Measurements from ENCODE around the gene TMEM121B. TPM values are rescaled to one million over a fixed set of nuclear protein-coding genes. Genes with fewer than 3 reads are reported as not detected.

TMEM121B gene
- total RNA-seq, 1 experiment from 2014 or later, result 8.1 TPM

- peaks cover 3 to 8% of the 10 kb centered on the region in 2 experiments; a peak in 3 of 4 replicates for H3K4me1 Mint-ChIP-seq
- TF ChIP-seq CTCF (conservative IDR thresholded peaks at IDR 0.05), result no peak
- no peak overlapping the region for H3K4me2 ChIP-seq (ENCODE audit: insufficient read depth, insufficient read length, low read length)
- H2BK120ac ChIP-seq (ENCODE audit: low read depth, low read length, poor library complexity, severe bottlenecking), result no peak overlapping the region
- peaks cover 4 to 40% (median 21%) of the 10 kb centered on the region in 3 experiments; a peak in 6 of 7 replicates for H3K36me3 Mint-ChIP-seq (ENCODE audit: insufficient read depth in 1 of 3, low read depth in 3 of 3)
- no peak overlapping the region for H3T11ph ChIP-seq (ENCODE audit: low read length)
- no peaks in the 10 kb centered on the region for H3K4me1 ChIP-seq (ENCODE audit: insufficient read depth, low read length)
- no peak overlapping the region for H2BK20ac ChIP-seq (ENCODE audit: low read depth, low read length, poor library complexity, severe bottlenecking)
- H3K9ac ChIP-seq (ENCODE audit: extremely low read depth, insufficient read length, low read length), result no peak overlapping the region
- no peak overlapping the region for H2BK5ac ChIP-seq (ENCODE audit: insufficient read length, low read length)
- H3K18ac ChIP-seq (ENCODE audit: insufficient read length, low read depth, low read length), result no peak overlapping the region
- H2BK15ac ChIP-seq (ENCODE audit: low read depth, low read length), result no peak overlapping the region
- no peak overlapping the region for H3K27ac ChIP-seq (ENCODE audit: insufficient read length, low read depth, low read length)
- no peak overlapping the region for H4K5ac ChIP-seq (ENCODE audit: insufficient read length, low read depth, low read length)
- H3K79me1 ChIP-seq (ENCODE audit: insufficient read depth, low read depth, low read length, poor library complexity, severe bottlenecking), result no peaks in the 10 kb centered on the region
- H3K4ac ChIP-seq (ENCODE audit: low read depth, low read length), result no peak overlapping the region
- no peaks in the 10 kb centered on the region for H3K23me2 ChIP-seq (ENCODE audit: insufficient read length, low read depth, low read length, poor library complexity, severe bottlenecking)
- H2BK12ac ChIP-seq (ENCODE audit: insufficient read length, low read depth, low read length), result no peak overlapping the region
- H3K27me3 Mint-ChIP-seq (ENCODE audit: low read depth), result no peaks in the 10 kb centered on the region
- DNase-seq, result no peak
- H3K14ac ChIP-seq (ENCODE audit: insufficient read depth, low read length), result no peak overlapping the region
- H4K91ac ChIP-seq (ENCODE audit: insufficient read length, low read depth, low read length), result no peak overlapping the region
- no peak overlapping the region for H2AFZ ChIP-seq (ENCODE audit: low read length)
- H4K8ac ChIP-seq (replicated peaks; ENCODE audit: insufficient read length, low read depth, low read length), result no peak overlapping the region
- WGBS (ENCODE audit: extremely low coverage, insufficient read length, low lambda C conversion rate), result no CpG with 5 or more reads among the region's 6 CpGs
- no peak overlapping the region for H3K4me3 Mint-ChIP-seq
- no peak overlapping the region for H2AK5ac ChIP-seq (ENCODE audit: insufficient read length, low read length)
- no peaks in the 10 kb centered on the region for H3K9me3 ChIP-seq (ENCODE audit: control insufficient read depth, low read depth, low read length)
- no peak overlapping the region for H3K23ac ChIP-seq (ENCODE audit: insufficient read length, low read depth, low read length)
- H3K79me2 ChIP-seq (ENCODE audit: insufficient read depth, low read length), result no peaks in the 10 kb centered on the region
- no peaks in the 10 kb centered on the region for H3K27me3 ChIP-seq (ENCODE audit: insufficient read depth, low read length)
- H3K56ac ChIP-seq (ENCODE audit: insufficient read length, low read depth, low read length), result no peak overlapping the region
- H3K27ac Mint-ChIP-seq, result no peak overlapping the region
- H3K9me3 Mint-ChIP-seq, result no peaks in the 10 kb centered on the region; a peak in 1 of 5 replicates
- no peaks in the 10 kb centered on the region for H4K20me1 ChIP-seq (ENCODE audit: control insufficient read depth, insufficient read depth, insufficient read length)
Observed at GRCh38 chr22:17100621-17101020, 20.5 kb downstream of the TMEM121B start.

All from H9 (cell line).